Liver (tissue), 9 donors: Measurements from ENCODE around the gene CARD14. TPM values are rescaled to one million over a fixed set of nuclear protein-coding genes. Genes with fewer than 3 reads are reported as not detected.

ENCODE experiments used
- DNase-seq: peaks from one replicate; pipeline ENCODE4 v3.0.0-alpha.2; 2017; ENCODE audit warnings: low spot score
- H3K27ac ChIP-seq, 2 donors: one replicate each; pipeline ENCODE4 v1.7.0; 2013; ENCODE audit warnings: inconsistent platforms in 2 of 2, low read length in 2 of 2, control low read depth in 1 of 2, low read depth in 1 of 2, mild to moderate bottlenecking in 1 of 2
- H3K27me3 ChIP-seq, 4 donors: one replicate each; pipeline versions ENCODE4 v1.6.1 to v1.7.0; 2013; ENCODE audit warnings: low read length in 3 of 4, inconsistent platforms in 1 of 4, mild to moderate bottlenecking in 1 of 4, moderate library complexity in 1 of 4; ENCODE audit not compliant: control insufficient read depth in 4 of 4, insufficient read depth in 4 of 4
- H3K36me3 ChIP-seq, 4 donors: one replicate each; pipeline versions ENCODE4 v1.6.1 to v1.7.0; 2013; ENCODE audit warnings: low read length in 3 of 4, mild to moderate bottlenecking in 3 of 4, low read depth in 1 of 4, moderate library complexity in 1 of 4; ENCODE audit not compliant: control insufficient read depth in 4 of 4, insufficient read depth in 3 of 4
- H3K4me1 ChIP-seq, 4 donors: one replicate each; pipeline versions ENCODE4 v1.6.1 to v1.7.0; 2013; ENCODE audit warnings: low read length in 3 of 4, mild to moderate bottlenecking in 3 of 4, moderate library complexity in 1 of 4; ENCODE audit not compliant: control insufficient read depth in 4 of 4, insufficient read depth in 4 of 4
- H3K4me3 ChIP-seq, 3 donors: one replicate each; pipeline versions ENCODE4 v1.6.1 to v1.7.0; 2013; ENCODE audit warnings: low read length in 3 of 3, control low read depth in 1 of 3, low read depth in 1 of 3, mild to moderate bottlenecking in 1 of 3
- H3K9ac ChIP-seq, 2 donors: one replicate each; pipeline ENCODE4 v1.7.0; 2013; ENCODE audit warnings: low read length in 2 of 2, mild to moderate bottlenecking in 2 of 2, moderate library complexity in 2 of 2, control low read depth in 1 of 2, low read depth in 1 of 2
- H3K9me3 ChIP-seq, 4 donors: one replicate each; pipeline versions ENCODE4 v1.6.1 to v1.7.0; 2013; ENCODE audit warnings: low read length in 3 of 4; ENCODE audit not compliant: control insufficient read depth in 4 of 4
- EGR1 ChIP-seq, 2 donors: IDR thresholded peaks; 2 replicates each; pipeline ENCODE4 v1.6.1; 2016 to 2018; ENCODE audit warnings: antibody characterized with exemption in 2 of 2, low read depth in 2 of 2
- FOXA1 ChIP-seq: IDR thresholded peaks from 2 replicates; pipeline ENCODE4 v1.6.1; 2016; ENCODE audit warnings: antibody characterized with exemption
- FOXA2 ChIP-seq: IDR thresholded peaks from 2 replicates; pipeline ENCODE4 v1.6.1; 2016; ENCODE audit warnings: antibody characterized with exemption
- GABPA ChIP-seq, 2 donors: IDR thresholded peaks in 1 of 2; conservative IDR thresholded peaks in 1 of 2; 2 replicates each; pipeline ENCODE4 v1.6.1; 2016; ENCODE audit warnings: antibody characterized with exemption in 2 of 2, mild to moderate bottlenecking in 1 of 2, moderate library complexity in 1 of 2
- HNF4A ChIP-seq, 2 donors: conservative IDR thresholded peaks; 2 replicates each; pipeline ENCODE4 v1.6.1; 2016; ENCODE audit warnings: antibody characterized with exemption in 2 of 2, mild to moderate bottlenecking in 2 of 2
- HNF4G ChIP-seq: IDR thresholded peaks from 2 replicates; pipeline ENCODE4 v1.6.1; 2016; ENCODE audit warnings: antibody characterized with exemption
- NR2F2 ChIP-seq: IDR thresholded peaks from 2 replicates; pipeline ENCODE4 v1.6.1; 2016; ENCODE audit warnings: antibody characterized with exemption
- RAD21 ChIP-seq, 2 donors: IDR thresholded peaks; 2 replicates each; pipeline ENCODE4 v1.6.1; 2016; ENCODE audit warnings: antibody characterized with exemption in 2 of 2, mild to moderate bottlenecking in 2 of 2
- RXRA ChIP-seq, 2 donors: IDR thresholded peaks; 2 replicates each; pipeline ENCODE4 v1.6.1; 2017 to 2018; ENCODE audit warnings: antibody characterized with exemption in 2 of 2, mild to moderate bottlenecking in 1 of 2
- SP1 ChIP-seq: IDR thresholded peaks from 2 replicates; pipeline ENCODE4 v1.6.1; 2018; ENCODE audit warnings: antibody characterized with exemption, mild to moderate bottlenecking
- TAF1 ChIP-seq: conservative IDR thresholded peaks from 2 replicates; pipeline ENCODE4 v1.6.1; 2016; ENCODE audit warnings: antibody characterized with exemption, mild to moderate bottlenecking
- YY1 ChIP-seq: IDR thresholded peaks from 2 replicates; pipeline ENCODE4 v1.6.1; 2016; ENCODE audit warnings: antibody characterized with exemption, mild to moderate bottlenecking
- WGBS: extraction: QIAGEN DNeasy Blood & Tissue Kit; methylation state at CpG from one replicate; pipeline ENCODE4 v1.1.7; 2013; 5-methylcytosine and 5-hydroxymethylcytosine counted together
- polyA plus RNA-seq, 2 donors: library from polyadenylated mRNA; stranded (reverse) in 1 of 2; unstranded in 1 of 2; fragments of 200-250 nt in 1 of 2; fragments of >200 nt in 1 of 2; fragmentation: Nextera tagmentation in 1 of 2; extraction: Ambion mirVana in 1 of 2; gene quantifications; one replicate each; pipeline versions ENCODE4 v1.2.1 to v1.2.3, GENCODE V29; 2013 to 2015
- total RNA-seq, 2 donors: library from RNA; depleted of rRNA; stranded (reverse); fragments of >200 nt; gene quantifications; one replicate each; pipeline ENCODE4 v1.2.3, GENCODE V29; 2014
- TF ChIP-seq, protein P1 (sequence below): IDR thresholded peaks from 2 replicates; pipeline ENCODE4 v1.6.1; 2016; ENCODE audit warnings: antibody characterized with exemption
- TF ChIP-seq, protein P2 (sequence below): IDR thresholded peaks from 2 replicates; pipeline ENCODE4 v1.6.1; 2016; ENCODE audit warnings: antibody characterized with exemption
- TF ChIP-seq, protein P3 (sequence below): fragments of 150-350 bp; IDR thresholded peaks from 2 replicates; pipeline ENCODE4 v1.5.1; 2017; ENCODE audit warnings: improper control_type of control experiment, low read depth, low read length; ENCODE audit not compliant: missing input control
- TF ChIP-seq, protein P4 (sequence below): IDR thresholded peaks from 2 replicates; pipeline ENCODE4 v1.6.1; 2016; ENCODE audit warnings: antibody characterized with exemption, mild to moderate bottlenecking
- TF ChIP-seq, protein P5 (sequence below): IDR thresholded peaks from 2 replicates; pipeline ENCODE4 v1.6.1; 2016; ENCODE audit warnings: antibody characterized with exemption
- donor health status: healthy.
- donor health status: healthy.
- donor health status: healthy.
- donor health status: healthy.
- donor health status: healthy.

The CARD14 gene
- total and polyA plus RNA-seq, 4 donors: 0.07 to 0.70 (median 0.29) TPM

DNA sequence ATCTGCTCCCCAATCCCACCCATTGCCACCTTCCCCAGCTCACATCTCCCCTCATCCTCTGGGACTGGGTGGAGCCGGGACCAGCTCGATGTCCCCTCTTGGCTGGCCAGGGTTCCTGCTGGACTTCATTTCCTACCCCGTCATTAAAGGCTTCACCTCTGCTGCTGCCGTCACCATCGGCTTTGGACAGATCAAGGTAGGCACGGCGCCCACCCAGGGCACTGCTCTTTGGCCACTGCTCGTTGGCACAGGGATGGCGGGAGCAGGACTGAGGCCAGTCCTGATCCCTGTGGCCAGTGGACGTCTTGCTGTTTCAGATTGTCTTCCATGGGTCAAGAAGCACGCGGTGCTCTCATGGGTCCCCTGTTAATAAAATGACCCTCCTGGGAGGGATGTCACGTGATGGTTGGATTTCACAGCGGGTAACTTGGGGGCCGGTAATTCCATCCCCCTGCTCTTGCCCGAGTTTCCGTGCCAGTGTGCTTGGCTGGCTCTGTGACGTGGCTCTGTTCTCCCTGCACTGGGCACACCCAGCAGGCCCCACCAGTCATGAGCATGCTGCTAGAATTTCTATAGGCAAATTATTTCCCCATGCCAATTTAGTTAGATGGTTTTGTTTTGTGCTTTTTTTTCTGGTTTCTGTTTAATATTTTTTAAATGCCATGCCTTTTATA, 53.4 kb downstream of the CARD14 start:
- 86% methylated on average over 18 of the region's 18 CpGs for WGBS
- no peak for DNase-seq
- Histone ChIP-seq H3K27ac (no peak overlapping the region), H3K4me1 (peaks cover 0 to 21% (median 9%) of the 10 kb centered on the region in 4 donors), H3K27me3 (no peaks in the 10 kb centered on the region), H3K4me3 (no peak overlapping the region), H3K36me3 (peaks cover 0 to 2% (median 0%) of the 10 kb centered on the region in 4 donors), H3K9ac (no peak overlapping the region), H3K9me3 (no peaks in the 10 kb centered on the region)
- TF ChIP-seq SP1: no peak
- TF ChIP-seq, protein P1, sequence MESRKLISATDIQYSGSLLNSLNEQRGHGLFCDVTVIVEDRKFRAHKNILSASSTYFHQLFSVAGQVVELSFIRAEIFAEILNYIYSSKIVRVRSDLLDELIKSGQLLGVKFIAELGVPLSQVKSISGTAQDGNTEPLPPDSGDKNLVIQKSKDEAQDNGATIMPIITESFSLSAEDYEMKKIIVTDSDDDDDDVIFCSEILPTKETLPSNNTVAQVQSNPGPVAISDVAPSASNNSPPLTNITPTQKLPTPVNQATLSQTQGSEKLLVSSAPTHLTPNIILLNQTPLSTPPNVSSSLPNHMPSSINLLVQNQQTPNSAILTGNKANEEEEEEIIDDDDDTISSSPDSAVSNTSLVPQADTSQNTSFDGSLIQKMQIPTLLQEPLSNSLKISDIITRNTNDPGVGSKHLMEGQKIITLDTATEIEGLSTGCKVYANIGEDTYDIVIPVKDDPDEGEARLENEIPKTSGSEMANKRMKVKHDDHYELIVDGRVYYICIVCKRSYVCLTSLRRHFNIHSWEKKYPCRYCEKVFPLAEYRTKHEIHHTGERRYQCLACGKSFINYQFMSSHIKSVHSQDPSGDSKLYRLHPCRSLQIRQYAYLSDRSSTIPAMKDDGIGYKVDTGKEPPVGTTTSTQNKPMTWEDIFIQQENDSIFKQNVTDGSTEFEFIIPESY: no peak
- no peak for TF ChIP-seq FOXA2
- TF ChIP-seq NR2F2: no peak
- TF ChIP-seq YY1: no peak
- no peak for TF ChIP-seq RAD21 (IDR thresholded peaks at IDR 0.05)
- TF ChIP-seq, protein P2, sequence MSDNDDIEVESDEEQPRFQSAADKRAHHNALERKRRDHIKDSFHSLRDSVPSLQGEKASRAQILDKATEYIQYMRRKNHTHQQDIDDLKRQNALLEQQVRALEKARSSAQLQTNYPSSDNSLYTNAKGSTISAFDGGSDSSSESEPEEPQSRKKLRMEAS: no peak
- TF ChIP-seq, protein P3, sequence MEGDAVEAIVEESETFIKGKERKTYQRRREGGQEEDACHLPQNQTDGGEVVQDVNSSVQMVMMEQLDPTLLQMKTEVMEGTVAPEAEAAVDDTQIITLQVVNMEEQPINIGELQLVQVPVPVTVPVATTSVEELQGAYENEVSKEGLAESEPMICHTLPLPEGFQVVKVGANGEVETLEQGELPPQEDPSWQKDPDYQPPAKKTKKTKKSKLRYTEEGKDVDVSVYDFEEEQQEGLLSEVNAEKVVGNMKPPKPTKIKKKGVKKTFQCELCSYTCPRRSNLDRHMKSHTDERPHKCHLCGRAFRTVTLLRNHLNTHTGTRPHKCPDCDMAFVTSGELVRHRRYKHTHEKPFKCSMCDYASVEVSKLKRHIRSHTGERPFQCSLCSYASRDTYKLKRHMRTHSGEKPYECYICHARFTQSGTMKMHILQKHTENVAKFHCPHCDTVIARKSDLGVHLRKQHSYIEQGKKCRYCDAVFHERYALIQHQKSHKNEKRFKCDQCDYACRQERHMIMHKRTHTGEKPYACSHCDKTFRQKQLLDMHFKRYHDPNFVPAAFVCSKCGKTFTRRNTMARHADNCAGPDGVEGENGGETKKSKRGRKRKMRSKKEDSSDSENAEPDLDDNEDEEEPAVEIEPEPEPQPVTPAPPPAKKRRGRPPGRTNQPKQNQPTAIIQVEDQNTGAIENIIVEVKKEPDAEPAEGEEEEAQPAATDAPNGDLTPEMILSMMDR: no peak
- no peak for TF ChIP-seq HNF4G
- TF ChIP-seq GABPA (IDR thresholded peaks at IDR 0.05 in 1 of 2, conservative IDR thresholded peaks at IDR 0.05 in 1 of 2): no peak
- no peak for TF ChIP-seq RXRA (IDR thresholded peaks at IDR 0.05)
- TF ChIP-seq HNF4A (conservative IDR thresholded peaks at IDR 0.05): no peak
- TF ChIP-seq, protein P4, sequence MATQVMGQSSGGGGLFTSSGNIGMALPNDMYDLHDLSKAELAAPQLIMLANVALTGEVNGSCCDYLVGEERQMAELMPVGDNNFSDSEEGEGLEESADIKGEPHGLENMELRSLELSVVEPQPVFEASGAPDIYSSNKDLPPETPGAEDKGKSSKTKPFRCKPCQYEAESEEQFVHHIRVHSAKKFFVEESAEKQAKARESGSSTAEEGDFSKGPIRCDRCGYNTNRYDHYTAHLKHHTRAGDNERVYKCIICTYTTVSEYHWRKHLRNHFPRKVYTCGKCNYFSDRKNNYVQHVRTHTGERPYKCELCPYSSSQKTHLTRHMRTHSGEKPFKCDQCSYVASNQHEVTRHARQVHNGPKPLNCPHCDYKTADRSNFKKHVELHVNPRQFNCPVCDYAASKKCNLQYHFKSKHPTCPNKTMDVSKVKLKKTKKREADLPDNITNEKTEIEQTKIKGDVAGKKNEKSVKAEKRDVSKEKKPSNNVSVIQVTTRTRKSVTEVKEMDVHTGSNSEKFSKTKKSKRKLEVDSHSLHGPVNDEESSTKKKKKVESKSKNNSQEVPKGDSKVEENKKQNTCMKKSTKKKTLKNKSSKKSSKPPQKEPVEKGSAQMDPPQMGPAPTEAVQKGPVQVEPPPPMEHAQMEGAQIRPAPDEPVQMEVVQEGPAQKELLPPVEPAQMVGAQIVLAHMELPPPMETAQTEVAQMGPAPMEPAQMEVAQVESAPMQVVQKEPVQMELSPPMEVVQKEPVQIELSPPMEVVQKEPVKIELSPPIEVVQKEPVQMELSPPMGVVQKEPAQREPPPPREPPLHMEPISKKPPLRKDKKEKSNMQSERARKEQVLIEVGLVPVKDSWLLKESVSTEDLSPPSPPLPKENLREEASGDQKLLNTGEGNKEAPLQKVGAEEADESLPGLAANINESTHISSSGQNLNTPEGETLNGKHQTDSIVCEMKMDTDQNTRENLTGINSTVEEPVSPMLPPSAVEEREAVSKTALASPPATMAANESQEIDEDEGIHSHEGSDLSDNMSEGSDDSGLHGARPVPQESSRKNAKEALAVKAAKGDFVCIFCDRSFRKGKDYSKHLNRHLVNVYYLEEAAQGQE: no peak
- no peak for TF ChIP-seq FOXA1
- no peak for TF ChIP-seq TAF1
- no peak for TF ChIP-seq EGR1 (IDR thresholded peaks at IDR 0.05; ENCODE audit: low read depth in 2 of 2)
- TF ChIP-seq, protein P5, sequence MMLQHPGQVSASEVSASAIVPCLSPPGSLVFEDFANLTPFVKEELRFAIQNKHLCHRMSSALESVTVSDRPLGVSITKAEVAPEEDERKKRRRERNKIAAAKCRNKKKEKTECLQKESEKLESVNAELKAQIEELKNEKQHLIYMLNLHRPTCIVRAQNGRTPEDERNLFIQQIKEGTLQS: no peak
